Activated T-cell treated with anti-CD3 and anti-CD28 coated beads, Interleukin-2, amount 50 U/mL, for 24 hours (primary cell): Measurements from ENCODE around the gene FAM124B.

Experiments used
- DNase-seq: peaks from one replicate; pipeline ENCODE4 v3.0.0-alpha.2; 2020
- H3K27ac Mint-ChIP-seq: 2 replicates; pipeline ENCODE4 v1.8.0; 2020; ENCODE audit warnings: mild to moderate bottlenecking, mixed read lengths
- H3K27me3 Mint-ChIP-seq: 2 replicates; pipeline ENCODE4 v1.8.0; 2020; ENCODE audit warnings: mixed read lengths
- H3K36me3 Mint-ChIP-seq: 2 replicates; pipeline ENCODE4 v1.8.0; 2020; ENCODE audit warnings: low read depth, mixed read lengths
- H3K4me1 Mint-ChIP-seq: 2 replicates; pipeline ENCODE4 v1.8.0; 2020; ENCODE audit warnings: low read depth, mixed read lengths
- H3K4me3 Mint-ChIP-seq: 2 replicates; pipeline ENCODE4 v1.8.0; 2020; ENCODE audit warnings: mild to moderate bottlenecking, moderate library complexity, mixed read lengths
- H3K9me3 Mint-ChIP-seq: 2 replicates; pipeline ENCODE4 v1.8.0; 2020; ENCODE audit warnings: mixed read lengths

Gene FAM124B

GRCh38 chr2:224354632-224355211 is 47.2 kb downstream of the FAM124B start:
- no peak overlapping the region for H3K4me3 Mint-ChIP-seq
- H3K4me1 Mint-ChIP-seq = no peaks in the 10 kb centered on the region
- H3K9me3 Mint-ChIP-seq = no peaks in the 10 kb centered on the region
- DNase-seq = no peak
- no peak overlapping the region for H3K27ac Mint-ChIP-seq
- peaks cover 4% of the 10 kb centered on the region for H3K27me3 Mint-ChIP-seq
- no peaks in the 10 kb centered on the region for H3K36me3 Mint-ChIP-seq

GRCh38 chr2:224350703-224351102 is 51.2 kb downstream of the FAM124B start:
- DNase-seq = no peak
- Mint-ChIP-seq H3K36me3 (no peaks in the 10 kb centered on the region), H3K9me3 (no peaks in the 10 kb centered on the region), H3K4me3 (no peak overlapping the region), H3K4me1 (no peaks in the 10 kb centered on the region), H3K27ac (no peak overlapping the region), H3K27me3 (peaks cover 13% of the 10 kb centered on the region)

DNA sequence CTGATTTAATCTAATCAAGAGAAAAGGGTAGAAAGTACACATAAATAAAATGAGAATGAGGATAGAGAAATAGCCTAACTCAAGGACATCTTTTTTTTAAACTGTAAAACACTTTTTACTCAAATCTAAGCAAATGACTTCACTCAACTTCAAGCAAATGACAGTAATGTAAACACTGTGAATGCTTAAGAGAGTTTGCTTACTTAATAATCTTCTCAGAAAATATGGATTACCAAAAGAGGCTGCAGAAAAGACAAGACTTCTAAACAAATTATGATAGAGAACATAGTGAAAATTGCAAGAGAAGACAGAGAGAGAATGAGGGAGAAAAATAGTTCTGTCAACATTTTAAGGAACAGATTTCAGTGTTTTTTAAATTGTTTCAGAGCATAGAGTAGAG is 52.5 kb downstream of the FAM124B start:
- peaks cover 11% of the 10 kb centered on the region for H3K27me3 Mint-ChIP-seq
- H3K36me3 Mint-ChIP-seq = no peaks in the 10 kb centered on the region
- no peaks in the 10 kb centered on the region for H3K9me3 Mint-ChIP-seq
- no peak for DNase-seq
- H3K27ac Mint-ChIP-seq = no peak overlapping the region
- no peaks in the 10 kb centered on the region for H3K4me1 Mint-ChIP-seq
- H3K4me3 Mint-ChIP-seq = no peak overlapping the region

DNA sequence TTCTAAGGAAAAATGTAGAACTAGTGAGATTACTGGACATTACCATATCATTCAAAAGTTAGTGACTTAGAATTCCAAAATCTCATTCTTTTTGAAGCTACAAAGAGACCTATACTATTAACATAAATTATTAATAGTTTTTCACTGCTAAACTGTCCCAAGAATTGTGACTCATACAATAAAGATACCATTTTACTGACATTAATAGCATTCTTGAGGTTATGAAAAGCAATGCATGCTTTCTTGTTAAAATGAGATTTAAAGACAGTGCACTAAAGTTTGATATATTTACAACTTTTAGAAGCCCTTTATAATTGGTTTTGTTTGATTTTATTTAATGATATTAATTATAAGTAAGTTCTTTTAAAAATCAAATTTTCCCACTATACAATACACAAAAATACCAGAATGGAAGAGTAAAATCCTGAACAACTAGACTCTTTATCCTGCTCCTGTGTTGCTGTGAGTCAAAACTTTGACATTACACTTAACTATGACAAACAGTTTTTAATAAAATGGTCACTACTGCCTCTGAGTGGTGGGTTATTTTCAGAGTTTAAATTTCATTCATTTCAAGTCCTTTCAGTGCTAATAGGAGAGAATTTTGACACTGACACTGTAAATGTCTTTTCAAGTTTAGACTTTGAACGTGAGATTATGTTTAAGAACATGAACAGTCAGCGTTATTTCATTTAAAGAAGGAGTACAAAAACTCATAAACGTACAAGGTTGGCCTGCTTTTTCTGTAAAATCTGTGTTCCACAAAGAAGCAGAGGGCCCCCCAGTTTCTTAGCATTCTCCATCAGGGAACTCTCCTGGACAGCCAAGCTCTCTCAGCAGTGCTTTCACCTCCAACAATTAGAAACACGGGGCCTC is 54.5 kb downstream of the FAM124B start:
- peaks cover 11% of the 10 kb centered on the region for H3K27me3 Mint-ChIP-seq
- no peak overlapping the region for H3K4me3 Mint-ChIP-seq
- DNase-seq = no peak
- H3K4me1 Mint-ChIP-seq = no peaks in the 10 kb centered on the region
- H3K36me3 Mint-ChIP-seq = no peaks in the 10 kb centered on the region
- H3K9me3 Mint-ChIP-seq = no peaks in the 10 kb centered on the region
- no peak overlapping the region for H3K27ac Mint-ChIP-seq

GRCh38 chr2:224345492-224345891 is 56.4 kb downstream of the FAM124B start:
- H3K27me3 Mint-ChIP-seq = peaks cover 9% of the 10 kb centered on the region
- H3K4me1 Mint-ChIP-seq = no peaks in the 10 kb centered on the region
- H3K9me3 Mint-ChIP-seq = no peaks in the 10 kb centered on the region
- H3K27ac Mint-ChIP-seq = no peak overlapping the region
- DNase-seq = no peak
- H3K4me3 Mint-ChIP-seq = no peak overlapping the region
- H3K36me3 Mint-ChIP-seq = no peaks in the 10 kb centered on the region

DNA sequence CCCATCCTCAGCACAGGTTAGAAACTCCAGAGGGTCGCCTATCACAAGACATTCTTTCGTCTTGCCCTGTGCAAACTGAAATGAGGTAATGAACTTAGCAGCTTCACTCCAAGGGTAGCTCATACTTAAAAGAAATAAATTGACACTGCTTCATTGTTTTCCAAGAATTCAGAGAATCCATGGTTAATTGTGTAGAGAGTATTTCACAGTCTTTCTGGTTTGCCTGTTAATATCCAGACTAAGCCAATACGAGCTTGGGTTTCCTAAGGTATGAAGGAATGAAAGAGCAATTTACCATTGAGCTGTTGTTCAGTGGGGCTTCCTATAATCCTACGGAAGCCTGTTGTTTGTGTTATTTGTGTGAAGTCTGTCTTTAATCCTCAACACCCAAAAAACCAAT is 58.7 kb downstream of the FAM124B start:
- peaks cover 9% of the 10 kb centered on the region for H3K27me3 Mint-ChIP-seq
- H3K27ac Mint-ChIP-seq = no peak overlapping the region
- no peaks in the 10 kb centered on the region for H3K36me3 Mint-ChIP-seq
- no peaks in the 10 kb centered on the region for H3K9me3 Mint-ChIP-seq
- no peak overlapping the region for H3K4me3 Mint-ChIP-seq
- no peaks in the 10 kb centered on the region for H3K4me1 Mint-ChIP-seq
- no peak for DNase-seq

DNA sequence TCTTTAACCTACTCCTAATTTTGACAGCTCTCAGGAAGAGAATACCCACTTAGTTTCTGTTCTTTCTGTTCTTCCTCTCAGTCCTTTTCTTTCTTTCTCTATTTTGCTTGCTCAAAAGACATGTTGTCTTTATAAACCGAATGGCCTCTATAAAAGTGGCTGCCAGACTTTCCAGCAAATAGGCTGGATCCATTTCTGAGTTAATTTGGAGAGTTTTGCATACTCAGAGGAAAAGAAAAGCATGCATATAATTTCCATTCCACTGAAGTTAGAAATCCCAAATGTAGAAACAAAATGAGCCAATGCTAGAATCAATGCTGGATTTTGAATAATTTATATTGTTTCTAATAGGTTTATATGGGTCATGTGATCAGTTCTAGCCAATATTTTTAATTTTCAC is 65.9 kb downstream of the FAM124B start:
- peaks cover 11% of the 10 kb centered on the region for H3K27me3 Mint-ChIP-seq
- H3K36me3 Mint-ChIP-seq = no peaks in the 10 kb centered on the region
- no peak for DNase-seq
- H3K4me1 Mint-ChIP-seq = no peaks in the 10 kb centered on the region
- H3K4me3 Mint-ChIP-seq = no peak overlapping the region
- no peak overlapping the region for H3K27ac Mint-ChIP-seq
- no peaks in the 10 kb centered on the region for H3K9me3 Mint-ChIP-seq

GRCh38 chr2:224334726-224335125 is 67.2 kb downstream of the FAM124B start:
- H3K9me3 Mint-ChIP-seq = no peaks in the 10 kb centered on the region
- no peaks in the 10 kb centered on the region for H3K36me3 Mint-ChIP-seq
- no peak for DNase-seq
- no peak overlapping the region for H3K27ac Mint-ChIP-seq
- peaks cover 11% of the 10 kb centered on the region for H3K27me3 Mint-ChIP-seq
- no peaks in the 10 kb centered on the region for H3K4me1 Mint-ChIP-seq
- H3K4me3 Mint-ChIP-seq = no peak overlapping the region

DNA sequence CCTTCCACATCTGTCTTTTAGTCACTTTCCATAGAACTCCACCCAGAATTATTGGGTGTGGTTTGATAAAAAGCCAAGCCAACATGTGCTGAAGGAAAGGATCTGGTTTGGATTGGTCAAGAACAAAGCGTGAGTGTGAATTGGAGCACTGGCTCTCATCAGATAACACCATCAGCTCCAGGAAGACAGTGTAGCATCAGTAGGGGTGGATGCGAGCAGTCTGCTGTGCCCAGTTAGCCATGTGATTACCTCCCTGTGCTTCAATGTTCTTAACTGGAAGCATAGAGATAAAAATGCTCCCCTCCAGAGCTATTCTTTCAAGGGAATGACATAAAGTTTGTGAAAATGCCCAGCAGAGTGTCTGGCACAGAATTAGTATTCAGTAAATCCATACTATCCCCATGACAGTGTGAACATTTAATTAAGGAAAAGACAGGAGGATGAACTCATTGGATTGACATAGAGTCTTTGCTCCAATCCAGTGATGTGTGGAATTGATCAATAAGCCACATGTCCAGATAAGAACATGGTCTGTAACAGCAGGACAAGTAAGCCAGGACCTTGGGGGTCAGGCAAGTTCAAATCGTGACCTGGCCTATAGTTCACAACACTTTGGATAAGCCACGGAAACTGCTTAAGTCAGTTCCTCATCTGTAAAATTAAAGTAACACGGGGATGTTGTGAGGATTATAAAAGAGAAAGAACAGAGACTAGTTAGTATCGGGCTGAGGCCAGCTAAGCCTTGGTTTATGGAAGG is 68.0 kb downstream of the FAM124B start:
- no peaks in the 10 kb centered on the region for H3K4me1 Mint-ChIP-seq
- H3K9me3 Mint-ChIP-seq = no peaks in the 10 kb centered on the region
- H3K27ac Mint-ChIP-seq = no peak overlapping the region
- H3K27me3 Mint-ChIP-seq = peaks cover 10% of the 10 kb centered on the region
- no peaks in the 10 kb centered on the region for H3K36me3 Mint-ChIP-seq
- DNase-seq = no peak
- no peak overlapping the region for H3K4me3 Mint-ChIP-seq

DNA sequence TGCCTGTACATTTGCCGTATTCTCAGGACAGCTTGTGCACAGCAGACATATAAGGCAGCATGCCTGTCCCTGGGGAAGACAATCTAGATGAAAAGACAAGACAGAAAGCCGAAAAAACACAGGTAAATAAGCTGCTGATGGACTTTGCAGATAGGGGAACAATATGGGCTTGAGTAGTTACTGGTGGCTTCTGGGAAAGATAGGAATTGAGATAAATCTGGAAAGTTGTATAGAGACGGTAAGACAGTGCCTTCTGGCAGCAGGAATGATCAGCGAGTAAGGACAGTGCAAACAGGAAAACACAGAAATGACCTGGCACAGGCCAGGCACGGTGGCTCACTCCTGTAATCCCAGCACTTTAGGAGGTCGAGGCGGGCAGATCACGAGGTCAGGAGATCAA is 70.2 kb downstream of the FAM124B start:
- Mint-ChIP-seq H3K4me1 (no peaks in the 10 kb centered on the region), H3K27me3 (peaks cover 19% of the 10 kb centered on the region), H3K4me3 (no peak overlapping the region), H3K27ac (no peak overlapping the region), H3K9me3 (no peaks in the 10 kb centered on the region), H3K36me3 (no peaks in the 10 kb centered on the region)
- no peak for DNase-seq

GRCh38 chr2:224328798-224329197 is 73.1 kb downstream of the FAM124B start:
- Mint-ChIP-seq H3K27ac (no peak overlapping the region), H3K4me1 (no peaks in the 10 kb centered on the region), H3K36me3 (no peaks in the 10 kb centered on the region), H3K4me3 (no peak overlapping the region), H3K9me3 (no peaks in the 10 kb centered on the region), H3K27me3 (peaks cover 17% of the 10 kb centered on the region)
- no peak for DNase-seq
